ENCODE measurements around the gene PAGE3.

- TF ChIP-seq CTCF (IDR thresholded peaks at IDR 0.05) (no peak), POLR2A (IDR thresholded peaks at IDR 0.05) (no peak)
Observed at GRCh38 chrX:55312655-55313054, 47.9 kb upstream of the PAGE3 start.

Measured in esophagus squamous epithelium (tissue), 4 donors.